B cell (primary cell): ENCODE measurements around the gene SLC9C1. TPM values are rescaled to one million over a fixed set of nuclear protein-coding genes. Genes with fewer than 3 reads are reported as not detected.
A peak's percentile ranks its signal among the peaks of the same experiment; 100 is the strongest.

ENCODE experiments used
- ATAC-seq: fragments of 200-7000 bp; cut with Tn5 transposase; one replicate; pipeline ENCODE4 v1.10.0; 2021; ENCODE audit warnings: low read depth, mild to moderate bottlenecking, moderate number of reproducible peaks, moderate library complexity
- CTCF ChIA-PET: fragments of 350-600 bp; sonication (Branson Sonifier 250); formaldehyde crosslinking; loops from one replicate; lab custom pipeline; 2021; ENCODE audit warnings: antibody characterized with exemption, inconsistent platforms; lab: Charles Lee
- POLR2A ChIA-PET: fragments of 350-600 bp; sonication (Branson Sonifier 250); formaldehyde crosslinking; loops from one replicate; lab custom pipeline; 2021; ENCODE audit warnings: antibody characterized with exemption; lab: Charles Lee
- DNase-seq: peaks from one replicate; pipeline ENCODE4 v3.0.0; 2013
- H2AFZ ChIP-seq: 2 replicates; pipeline ENCODE4 v1.6.1; 2012; ENCODE audit warnings: mild to moderate bottlenecking, low read depth, low read length; ENCODE audit not compliant: insufficient read depth, poor library complexity, severe bottlenecking
- H3K27ac ChIP-seq, 2 donors: 1 replicate in 1 of 2; 2 replicates in 1 of 2; pipeline ENCODE4 v1.5.1; 2012 to 2013; ENCODE audit warnings: low read length in 2 of 2, mild to moderate bottlenecking in 2 of 2, moderate library complexity in 1 of 2
- H3K27me3 ChIP-seq, 4 experiments: fragments of 200-600 bp in 1 of 4; sonication (generic) in 1 of 4; replicated peaks in 1 of 4; 1 replicate in 2 of 4; 2 replicates in 2 of 4; pipeline versions ENCODE4 v1.6.1 to v1.7.0; 2013 to 2016; ENCODE audit warnings: low read length in 3 of 4, mild to moderate bottlenecking in 2 of 4, mixed read lengths in 1 of 4, moderate library complexity in 1 of 4; ENCODE audit not compliant: insufficient read depth in 4 of 4, control insufficient read depth in 3 of 4; ENCODE audit errors: control extremely low read depth in 1 of 4
- H3K36me3 ChIP-seq, 2 experiments: replicated peaks in 1 of 2; 1 replicate in 1 of 2; 2 replicates in 1 of 2; pipeline versions ENCODE4 v1.6.1 to v1.7.1; 2013; ENCODE audit warnings: low read length in 1 of 2; ENCODE audit not compliant: insufficient read depth in 2 of 2, control insufficient read depth in 1 of 2; ENCODE audit errors: control extremely low read depth in 1 of 2, extremely low read depth in 1 of 2
- H3K4me1 ChIP-seq, 2 donors: fragments of 200-600 bp in 1 of 2; sonication (generic) in 1 of 2; 1 replicate in 1 of 2; 2 replicates in 1 of 2; pipeline versions ENCODE4 v1.5.1 to v1.6.1; 2013 to 2017; ENCODE audit warnings: low read length in 2 of 2; ENCODE audit not compliant: control insufficient read depth in 2 of 2, insufficient read depth in 2 of 2
- H3K4me2 ChIP-seq: replicated peaks from 2 replicates; pipeline ENCODE3; 2012; ENCODE audit warnings: mild to moderate bottlenecking, low read depth, low read length; ENCODE audit not compliant: poor library complexity, severe bottlenecking
- H3K4me3 ChIP-seq, 5 experiments: fragments of 200-600 bp in 1 of 5; sonication (generic) in 1 of 5; 1 replicate in 3 of 5; 2 replicates in 2 of 5; pipeline versions ENCODE4 v1.5.1 to v1.7.0; 2011 to 2016; ENCODE audit warnings: low read length in 4 of 5, mild to moderate bottlenecking in 4 of 5, low read depth in 2 of 5, control low read depth in 1 of 5, moderate library complexity in 1 of 5; ENCODE audit not compliant: insufficient read depth in 1 of 5; ENCODE audit errors: control extremely low read depth in 1 of 5, extremely low read depth in 1 of 5
- H3K79me2 ChIP-seq: fragments of 200-600 bp; sonication (generic); one replicate; pipeline ENCODE4 v1.6.0; 2016; ENCODE audit warnings: low read length; ENCODE audit not compliant: control insufficient read depth, insufficient read depth
- H3K9ac ChIP-seq: fragments of 200-600 bp; sonication (generic); 2 replicates; pipeline ENCODE4 v1.6.1; 2017; ENCODE audit warnings: mild to moderate bottlenecking, low read length, moderate library complexity
- H3K9me3 ChIP-seq, 3 donors: one replicate each; pipeline versions ENCODE4 v1.6.1 to v1.7.1; 2013; ENCODE audit warnings: low read length in 2 of 3; ENCODE audit not compliant: control insufficient read depth in 2 of 3, insufficient read depth in 1 of 3; ENCODE audit errors: control extremely low read depth in 1 of 3
- H4K20me1 ChIP-seq: 2 replicates; pipeline ENCODE4 v1.6.0; 2012; ENCODE audit warnings: mild to moderate bottlenecking, low read length; ENCODE audit not compliant: insufficient read depth, control insufficient read depth, poor library complexity, severe bottlenecking
- H3K27ac Mint-ChIP-seq: one replicate; pipeline ENCODE4 v1.8.0; 2021; ENCODE audit warnings: mixed read lengths
- H3K27me3 Mint-ChIP-seq: one replicate; pipeline ENCODE4 v1.8.0; 2021; ENCODE audit warnings: mixed read lengths
- H3K4me1 Mint-ChIP-seq: one replicate; pipeline ENCODE4 v1.8.0; 2021; ENCODE audit warnings: mixed read lengths
- H3K4me3 Mint-ChIP-seq: one replicate; pipeline ENCODE4 v1.8.0; 2021; ENCODE audit warnings: mixed read lengths
- H3K9me3 Mint-ChIP-seq: one replicate; pipeline ENCODE4 v1.8.0; 2022; ENCODE audit warnings: mixed read lengths; ENCODE audit not compliant: insufficient read depth
- CTCF ChIP-seq: fragments of 200-600 bp; IDR thresholded peaks from one replicate; pipeline ENCODE4 v1.8.0; 2022; ENCODE audit warnings: antibody characterized with exemption, mild to moderate bottlenecking
- EZH2 ChIP-seq: IDR thresholded peaks from 2 replicates; pipeline ENCODE4 v1.6.1; 2012; ENCODE audit warnings: borderline replicate concordance, low read depth, mild to moderate bottlenecking, moderate library complexity, low read length; ENCODE audit not compliant: insufficient read depth, poor library complexity, severe bottlenecking
- WGBS: methylation state at CpG from one replicate; pipeline ENCODE4 v1.1.5; 2013; ENCODE audit warnings: missing lambda C conversion rate; ENCODE audit not compliant: insufficient coverage; 5-methylcytosine and 5-hydroxymethylcytosine counted together
- intact Hi-C: fragments of 100-400 bp; cut with micrococcal nuclease; formaldehyde crosslinking; loops from one replicate; pipeline ENCODE4 v1.10.0; 2022
- polyA plus RNA-seq: library from polyadenylated mRNA; depleted of rRNA; stranded (reverse); fragments of >200 nt; gene quantifications from 2 replicates; pipeline ENCODE4 v1.2.3, GENCODE V29; 2012
- total RNA-seq, 2 donors: library from RNA; stranded (reverse); fragments of 120-200 nt in 1 of 2; gene quantifications; 1 replicate in 1 of 2; 2 replicates in 1 of 2; pipeline versions ENCODE4 v1.2.3 to v1.2.4, GENCODE V29; 2013 to 2022

The SLC9C1 gene
- total and polyA plus RNA-seq, 2 donors (not counting 1 experiment from before 2014, with no cell fraction given), result 0.07 to 0.49 TPM

GRCh38 chr3:112115161-112115739 is 178.8 kb downstream of the SLC9C1 start:
- H3K27ac ChIP-seq, result peak overlapping the region; percentile 42 to 56
- 67% methylated on average over 2 of the region's 6 CpGs for WGBS
- H3K4me3 ChIP-seq, result peak overlapping the region in 1 of 5 experiments; percentile 4
- no peak for TF ChIP-seq CTCF
- TF ChIP-seq EZH2, result no peak
- peak overlapping the region; percentile 15 for H3K9ac ChIP-seq
- H3K4me3 Mint-ChIP-seq, result peak overlapping the region; percentile 56
- H3K27me3 ChIP-seq, result no peaks in the 10 kb centered on the region
- peak overlapping the region; percentile 55 for H3K4me2 ChIP-seq
- no peaks in the 10 kb centered on the region for H3K9me3 ChIP-seq
- ATAC-seq, result no peak
- peaks cover 76 to 81% of the 10 kb centered on the region in 2 donors for H3K4me1 ChIP-seq
- H3K4me1 Mint-ChIP-seq, result peaks cover 74% of the 10 kb centered on the region
- H3K27ac Mint-ChIP-seq, result peak overlapping the region; percentile 91
- no peaks in the 10 kb centered on the region for H3K27me3 Mint-ChIP-seq
- DNase-seq, result peak; percentile 62
- POLR2A ChIA-PET, result interaction anchor here (1.2 kb wide), 1 partner anchor 14 kb away, joined by 4 read pairs; no protein-coding TSS in a partner anchor
- intact Hi-C loops, result no loop called here
- CTCF ChIA-PET, result interaction anchor here (0.8 to 3.5 kb wide), 7 partner anchors 12 to 418 kb away, joined by 3 to 26 read pairs (median 8); partner anchors contain the start of genes GCSAM and SLC9C1
- H3K9me3 Mint-ChIP-seq, result no peaks in the 10 kb centered on the region
- no peaks in the 10 kb centered on the region for H4K20me1 ChIP-seq
- H3K36me3 ChIP-seq, result no peaks in the 10 kb centered on the region
- no peaks in the 10 kb centered on the region for H3K79me2 ChIP-seq
- H2AFZ ChIP-seq, result peak overlapping the region; percentile 31
